Measurements from ENCODE around the gene PPP1R9B. TPM values are rescaled to one million over a fixed set of nuclear protein-coding genes. Genes with fewer than 3 reads are reported as not detected.
A peak's percentile ranks its signal among the peaks of the same experiment; 100 is the strongest.

PPP1R9B gene
- total RNA-seq, 1 experiment from 2014 or later, result 21.7 TPM

DNA sequence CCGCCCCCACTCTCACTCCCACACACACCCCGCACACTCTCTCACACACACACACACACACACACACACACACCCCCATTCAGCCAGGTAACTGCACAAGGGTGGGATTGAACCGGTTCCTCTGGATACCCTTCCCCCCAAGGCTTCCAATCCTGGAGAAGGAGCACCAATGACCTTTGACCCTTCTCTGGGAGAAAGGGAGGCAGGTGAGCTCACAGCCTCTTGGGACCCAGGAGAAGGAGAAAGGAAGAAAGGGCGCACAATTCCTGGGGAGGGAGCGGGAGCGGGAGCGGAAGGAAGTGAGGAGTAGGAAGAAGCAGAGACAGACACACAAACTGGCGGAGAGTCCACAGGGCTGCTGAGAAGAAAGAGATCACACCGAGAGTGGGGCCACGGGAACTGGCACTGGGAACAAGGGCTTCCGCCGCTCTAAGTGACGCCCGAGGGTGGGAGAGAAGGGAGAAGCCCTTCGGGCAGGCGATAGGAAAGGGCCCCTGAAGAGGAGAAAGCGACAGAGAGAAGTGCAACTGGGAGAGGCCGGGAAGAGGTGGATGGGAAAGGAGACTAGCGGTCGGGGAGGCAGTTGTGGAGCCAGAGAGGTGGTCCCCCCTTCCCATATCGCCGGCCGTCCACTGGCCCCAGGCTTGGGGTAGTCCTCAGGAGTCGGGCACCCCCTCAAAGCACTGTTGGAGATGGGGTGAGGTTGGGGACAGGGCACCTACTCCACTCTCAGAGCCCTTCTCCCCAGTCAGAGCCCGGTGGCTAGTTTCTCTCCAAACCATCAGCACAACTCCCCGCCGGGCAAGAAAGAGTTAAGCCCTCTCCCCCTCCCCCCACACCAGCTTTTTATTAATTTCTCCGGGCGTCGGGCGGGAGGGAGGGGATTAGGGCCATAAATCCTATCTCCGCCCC lies 21.8 kb downstream of the PPP1R9B start (continued):
- TF ChIP-seq, protein P1, sequence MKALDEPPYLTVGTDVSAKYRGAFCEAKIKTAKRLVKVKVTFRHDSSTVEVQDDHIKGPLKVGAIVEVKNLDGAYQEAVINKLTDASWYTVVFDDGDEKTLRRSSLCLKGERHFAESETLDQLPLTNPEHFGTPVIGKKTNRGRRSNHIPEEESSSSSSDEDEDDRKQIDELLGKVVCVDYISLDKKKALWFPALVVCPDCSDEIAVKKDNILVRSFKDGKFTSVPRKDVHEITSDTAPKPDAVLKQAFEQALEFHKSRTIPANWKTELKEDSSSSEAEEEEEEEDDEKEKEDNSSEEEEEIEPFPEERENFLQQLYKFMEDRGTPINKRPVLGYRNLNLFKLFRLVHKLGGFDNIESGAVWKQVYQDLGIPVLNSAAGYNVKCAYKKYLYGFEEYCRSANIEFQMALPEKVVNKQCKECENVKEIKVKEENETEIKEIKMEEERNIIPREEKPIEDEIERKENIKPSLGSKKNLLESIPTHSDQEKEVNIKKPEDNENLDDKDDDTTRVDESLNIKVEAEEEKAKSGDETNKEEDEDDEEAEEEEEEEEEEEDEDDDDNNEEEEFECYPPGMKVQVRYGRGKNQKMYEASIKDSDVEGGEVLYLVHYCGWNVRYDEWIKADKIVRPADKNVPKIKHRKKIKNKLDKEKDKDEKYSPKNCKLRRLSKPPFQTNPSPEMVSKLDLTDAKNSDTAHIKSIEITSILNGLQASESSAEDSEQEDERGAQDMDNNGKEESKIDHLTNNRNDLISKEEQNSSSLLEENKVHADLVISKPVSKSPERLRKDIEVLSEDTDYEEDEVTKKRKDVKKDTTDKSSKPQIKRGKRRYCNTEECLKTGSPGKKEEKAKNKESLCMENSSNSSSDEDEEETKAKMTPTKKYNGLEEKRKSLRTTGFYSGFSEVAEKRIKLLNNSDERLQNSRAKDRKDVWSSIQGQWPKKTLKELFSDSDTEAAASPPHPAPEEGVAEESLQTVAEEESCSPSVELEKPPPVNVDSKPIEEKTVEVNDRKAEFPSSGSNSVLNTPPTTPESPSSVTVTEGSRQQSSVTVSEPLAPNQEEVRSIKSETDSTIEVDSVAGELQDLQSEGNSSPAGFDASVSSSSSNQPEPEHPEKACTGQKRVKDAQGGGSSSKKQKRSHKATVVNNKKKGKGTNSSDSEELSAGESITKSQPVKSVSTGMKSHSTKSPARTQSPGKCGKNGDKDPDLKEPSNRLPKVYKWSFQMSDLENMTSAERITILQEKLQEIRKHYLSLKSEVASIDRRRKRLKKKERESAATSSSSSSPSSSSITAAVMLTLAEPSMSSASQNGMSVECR (CRISPR knock-in tag; IDR thresholded peaks at IDR 0.05; ENCODE audit: borderline replicate concordance), result 0 out of 2 replicates have a peak, but pooled peaks have one; percentile 14
- TF ChIP-seq, protein P2, sequence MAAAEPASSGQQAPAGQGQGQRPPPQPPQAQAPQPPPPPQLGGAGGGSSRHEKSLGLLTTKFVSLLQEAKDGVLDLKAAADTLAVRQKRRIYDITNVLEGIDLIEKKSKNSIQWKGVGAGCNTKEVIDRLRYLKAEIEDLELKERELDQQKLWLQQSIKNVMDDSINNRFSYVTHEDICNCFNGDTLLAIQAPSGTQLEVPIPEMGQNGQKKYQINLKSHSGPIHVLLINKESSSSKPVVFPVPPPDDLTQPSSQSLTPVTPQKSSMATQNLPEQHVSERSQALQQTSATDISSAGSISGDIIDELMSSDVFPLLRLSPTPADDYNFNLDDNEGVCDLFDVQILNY (CRISPR knock-in tag; IDR thresholded peaks at IDR 0.05), result no peak
- TF ChIP-seq NFATC4 (CRISPR knock-in tag; IDR thresholded peaks at IDR 0.05), result no peak
- no peak for TF ChIP-seq ZNF121 (CRISPR knock-in tag; IDR thresholded peaks at IDR 0.05)
- no peak for TF ChIP-seq ZBTB21 (CRISPR knock-in tag; IDR thresholded peaks at IDR 0.05; ENCODE audit: borderline replicate concordance)
- no peak for TF ChIP-seq FOXJ3 (CRISPR knock-in tag; IDR thresholded peaks at IDR 0.05; ENCODE audit: borderline replicate concordance)
- TF ChIP-seq, protein P3, sequence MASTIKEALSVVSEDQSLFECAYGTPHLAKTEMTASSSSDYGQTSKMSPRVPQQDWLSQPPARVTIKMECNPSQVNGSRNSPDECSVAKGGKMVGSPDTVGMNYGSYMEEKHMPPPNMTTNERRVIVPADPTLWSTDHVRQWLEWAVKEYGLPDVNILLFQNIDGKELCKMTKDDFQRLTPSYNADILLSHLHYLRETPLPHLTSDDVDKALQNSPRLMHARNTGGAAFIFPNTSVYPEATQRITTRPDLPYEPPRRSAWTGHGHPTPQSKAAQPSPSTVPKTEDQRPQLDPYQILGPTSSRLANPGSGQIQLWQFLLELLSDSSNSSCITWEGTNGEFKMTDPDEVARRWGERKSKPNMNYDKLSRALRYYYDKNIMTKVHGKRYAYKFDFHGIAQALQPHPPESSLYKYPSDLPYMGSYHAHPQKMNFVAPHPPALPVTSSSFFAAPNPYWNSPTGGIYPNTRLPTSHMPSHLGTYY (CRISPR knock-in tag; IDR thresholded peaks at IDR 0.05), result no peak
- TF ChIP-seq PRRX2 (CRISPR knock-in tag; IDR thresholded peaks at IDR 0.05), result no peak
- no peak for TF ChIP-seq ZNF416 (CRISPR knock-in tag; IDR thresholded peaks at IDR 0.05)
- peak; percentile 86 for TF ChIP-seq NR2C2 (CRISPR knock-in tag; IDR thresholded peaks at IDR 0.05)
- TF ChIP-seq ZNF423 (CRISPR knock-in tag; IDR thresholded peaks at IDR 0.05), result peak; percentile 17; the same call in 1 of the 2 replicates
- TF ChIP-seq, protein P4, sequence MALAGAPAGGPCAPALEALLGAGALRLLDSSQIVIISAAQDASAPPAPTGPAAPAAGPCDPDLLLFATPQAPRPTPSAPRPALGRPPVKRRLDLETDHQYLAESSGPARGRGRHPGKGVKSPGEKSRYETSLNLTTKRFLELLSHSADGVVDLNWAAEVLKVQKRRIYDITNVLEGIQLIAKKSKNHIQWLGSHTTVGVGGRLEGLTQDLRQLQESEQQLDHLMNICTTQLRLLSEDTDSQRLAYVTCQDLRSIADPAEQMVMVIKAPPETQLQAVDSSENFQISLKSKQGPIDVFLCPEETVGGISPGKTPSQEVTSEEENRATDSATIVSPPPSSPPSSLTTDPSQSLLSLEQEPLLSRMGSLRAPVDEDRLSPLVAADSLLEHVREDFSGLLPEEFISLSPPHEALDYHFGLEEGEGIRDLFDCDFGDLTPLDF (CRISPR knock-in tag; IDR thresholded peaks at IDR 0.05), result no peak
- TF ChIP-seq, protein P5, sequence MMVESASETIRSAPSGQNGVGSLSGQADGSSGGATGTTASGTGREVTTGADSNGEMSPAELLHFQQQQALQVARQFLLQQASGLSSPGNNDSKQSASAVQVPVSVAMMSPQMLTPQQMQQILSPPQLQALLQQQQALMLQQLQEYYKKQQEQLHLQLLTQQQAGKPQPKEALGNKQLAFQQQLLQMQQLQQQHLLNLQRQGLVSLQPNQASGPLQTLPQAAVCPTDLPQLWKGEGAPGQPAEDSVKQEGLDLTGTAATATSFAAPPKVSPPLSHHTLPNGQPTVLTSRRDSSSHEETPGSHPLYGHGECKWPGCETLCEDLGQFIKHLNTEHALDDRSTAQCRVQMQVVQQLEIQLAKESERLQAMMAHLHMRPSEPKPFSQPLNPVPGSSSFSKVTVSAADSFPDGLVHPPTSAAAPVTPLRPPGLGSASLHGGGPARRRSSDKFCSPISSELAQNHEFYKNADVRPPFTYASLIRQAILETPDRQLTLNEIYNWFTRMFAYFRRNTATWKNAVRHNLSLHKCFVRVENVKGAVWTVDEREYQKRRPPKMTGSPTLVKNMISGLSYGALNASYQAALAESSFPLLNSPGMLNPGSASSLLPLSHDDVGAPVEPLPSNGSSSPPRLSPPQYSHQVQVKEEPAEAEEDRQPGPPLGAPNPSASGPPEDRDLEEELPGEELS (CRISPR knock-in tag; IDR thresholded peaks at IDR 0.05), result peak; percentile 32; the same call in 1 of the 2 replicates
- TF ChIP-seq NFYB (CRISPR knock-in tag; conservative IDR thresholded peaks at IDR 0.05; ENCODE audit: low read depth), result no peak
- TF ChIP-seq, protein P6, sequence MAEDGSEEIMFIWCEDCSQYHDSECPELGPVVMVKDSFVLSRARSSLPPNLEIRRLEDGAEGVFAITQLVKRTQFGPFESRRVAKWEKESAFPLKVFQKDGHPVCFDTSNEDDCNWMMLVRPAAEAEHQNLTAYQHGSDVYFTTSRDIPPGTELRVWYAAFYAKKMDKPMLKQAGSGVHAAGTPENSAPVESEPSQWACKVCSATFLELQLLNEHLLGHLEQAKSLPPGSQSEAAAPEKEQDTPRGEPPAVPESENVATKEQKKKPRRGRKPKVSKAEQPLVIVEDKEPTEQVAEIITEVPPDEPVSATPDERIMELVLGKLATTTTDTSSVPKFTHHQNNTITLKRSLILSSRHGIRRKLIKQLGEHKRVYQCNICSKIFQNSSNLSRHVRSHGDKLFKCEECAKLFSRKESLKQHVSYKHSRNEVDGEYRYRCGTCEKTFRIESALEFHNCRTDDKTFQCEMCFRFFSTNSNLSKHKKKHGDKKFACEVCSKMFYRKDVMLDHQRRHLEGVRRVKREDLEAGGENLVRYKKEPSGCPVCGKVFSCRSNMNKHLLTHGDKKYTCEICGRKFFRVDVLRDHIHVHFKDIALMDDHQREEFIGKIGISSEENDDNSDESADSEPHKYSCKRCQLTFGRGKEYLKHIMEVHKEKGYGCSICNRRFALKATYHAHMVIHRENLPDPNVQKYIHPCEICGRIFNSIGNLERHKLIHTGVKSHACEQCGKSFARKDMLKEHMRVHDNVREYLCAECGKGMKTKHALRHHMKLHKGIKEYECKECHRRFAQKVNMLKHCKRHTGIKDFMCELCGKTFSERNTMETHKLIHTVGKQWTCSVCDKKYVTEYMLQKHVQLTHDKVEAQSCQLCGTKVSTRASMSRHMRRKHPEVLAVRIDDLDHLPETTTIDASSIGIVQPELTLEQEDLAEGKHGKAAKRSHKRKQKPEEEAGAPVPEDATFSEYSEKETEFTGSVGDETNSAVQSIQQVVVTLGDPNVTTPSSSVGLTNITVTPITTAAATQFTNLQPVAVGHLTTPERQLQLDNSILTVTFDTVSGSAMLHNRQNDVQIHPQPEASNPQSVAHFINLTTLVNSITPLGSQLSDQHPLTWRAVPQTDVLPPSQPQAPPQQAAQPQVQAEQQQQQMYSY (CRISPR knock-in tag; IDR thresholded peaks at IDR 0.05), result peak; percentile 43; the same call in 1 of the 2 replicates

All from WTC11 (cell line).